GM12872 (cell line): Measurements from ENCODE around the gene RNF121.

Experiments used
- TF ChIP-seq, protein P1 (sequence below): IDR thresholded peaks from 3 replicates; pipeline ENCODE4 v1.5.1; 2011; ENCODE audit warnings: low read depth, mild to moderate bottlenecking, low read length, moderate library complexity; ENCODE audit not compliant: insufficient read depth

RNF121 gene

DNA sequence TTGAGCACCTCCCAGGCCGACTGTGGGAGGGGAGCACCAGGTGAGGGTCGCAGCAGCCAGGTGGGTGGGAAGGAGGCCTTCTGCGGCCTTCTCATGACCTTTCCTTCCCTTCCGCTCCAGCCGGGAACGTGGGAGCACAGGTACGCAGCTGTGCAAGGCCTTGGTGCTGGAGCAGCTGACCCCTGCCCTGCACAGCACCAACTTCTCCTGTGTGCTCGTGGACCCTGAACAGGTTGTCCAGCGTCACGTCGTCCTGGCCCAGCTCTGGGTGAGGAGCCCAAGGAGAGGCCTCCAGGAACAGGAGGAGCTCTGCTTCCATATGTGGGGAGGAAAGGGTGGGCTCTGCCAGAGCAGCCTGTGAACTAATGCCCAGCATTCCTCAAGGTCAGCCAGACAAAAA, 72.4 kb downstream of the RNF121 start:
- TF ChIP-seq, protein P1, sequence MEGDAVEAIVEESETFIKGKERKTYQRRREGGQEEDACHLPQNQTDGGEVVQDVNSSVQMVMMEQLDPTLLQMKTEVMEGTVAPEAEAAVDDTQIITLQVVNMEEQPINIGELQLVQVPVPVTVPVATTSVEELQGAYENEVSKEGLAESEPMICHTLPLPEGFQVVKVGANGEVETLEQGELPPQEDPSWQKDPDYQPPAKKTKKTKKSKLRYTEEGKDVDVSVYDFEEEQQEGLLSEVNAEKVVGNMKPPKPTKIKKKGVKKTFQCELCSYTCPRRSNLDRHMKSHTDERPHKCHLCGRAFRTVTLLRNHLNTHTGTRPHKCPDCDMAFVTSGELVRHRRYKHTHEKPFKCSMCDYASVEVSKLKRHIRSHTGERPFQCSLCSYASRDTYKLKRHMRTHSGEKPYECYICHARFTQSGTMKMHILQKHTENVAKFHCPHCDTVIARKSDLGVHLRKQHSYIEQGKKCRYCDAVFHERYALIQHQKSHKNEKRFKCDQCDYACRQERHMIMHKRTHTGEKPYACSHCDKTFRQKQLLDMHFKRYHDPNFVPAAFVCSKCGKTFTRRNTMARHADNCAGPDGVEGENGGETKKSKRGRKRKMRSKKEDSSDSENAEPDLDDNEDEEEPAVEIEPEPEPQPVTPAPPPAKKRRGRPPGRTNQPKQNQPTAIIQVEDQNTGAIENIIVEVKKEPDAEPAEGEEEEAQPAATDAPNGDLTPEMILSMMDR = no peak

DNA sequence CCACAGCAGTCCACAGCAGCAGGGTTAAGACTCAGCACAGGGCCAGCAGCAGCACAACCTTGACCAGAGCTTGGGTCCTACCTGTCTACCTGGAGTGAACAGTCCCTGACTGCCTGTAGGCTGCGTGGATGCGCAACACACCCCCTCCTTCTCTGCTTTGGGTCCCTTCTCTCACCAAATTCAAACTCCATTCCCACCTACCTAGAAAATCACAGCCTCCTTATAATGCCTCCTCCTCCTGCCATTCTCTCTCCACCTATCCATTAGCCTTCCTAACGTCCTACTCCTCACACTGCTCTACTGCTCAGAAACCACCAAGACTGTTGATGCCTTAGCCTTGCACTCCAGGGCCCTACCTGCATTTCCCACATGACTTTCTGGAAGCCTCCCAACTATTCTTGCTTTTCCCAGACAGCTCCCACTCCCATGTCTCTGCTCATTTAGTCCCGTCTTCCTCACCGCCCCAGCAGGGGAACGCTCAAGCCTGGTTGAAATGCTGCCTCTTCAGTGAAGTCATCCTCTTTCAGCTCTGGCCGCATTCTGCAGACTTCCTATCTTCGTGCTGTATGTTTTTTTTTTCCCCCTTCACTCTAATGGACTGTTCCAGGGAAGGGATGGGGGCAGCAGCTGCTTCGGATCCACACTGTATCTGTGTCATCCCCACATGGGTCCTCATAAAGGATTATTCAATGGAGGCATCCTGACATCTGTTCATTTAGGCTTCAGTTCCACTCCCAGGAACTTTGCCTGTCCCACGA, 73.2 kb downstream of the RNF121 start:
- TF ChIP-seq, protein P1 = no peak

DNA sequence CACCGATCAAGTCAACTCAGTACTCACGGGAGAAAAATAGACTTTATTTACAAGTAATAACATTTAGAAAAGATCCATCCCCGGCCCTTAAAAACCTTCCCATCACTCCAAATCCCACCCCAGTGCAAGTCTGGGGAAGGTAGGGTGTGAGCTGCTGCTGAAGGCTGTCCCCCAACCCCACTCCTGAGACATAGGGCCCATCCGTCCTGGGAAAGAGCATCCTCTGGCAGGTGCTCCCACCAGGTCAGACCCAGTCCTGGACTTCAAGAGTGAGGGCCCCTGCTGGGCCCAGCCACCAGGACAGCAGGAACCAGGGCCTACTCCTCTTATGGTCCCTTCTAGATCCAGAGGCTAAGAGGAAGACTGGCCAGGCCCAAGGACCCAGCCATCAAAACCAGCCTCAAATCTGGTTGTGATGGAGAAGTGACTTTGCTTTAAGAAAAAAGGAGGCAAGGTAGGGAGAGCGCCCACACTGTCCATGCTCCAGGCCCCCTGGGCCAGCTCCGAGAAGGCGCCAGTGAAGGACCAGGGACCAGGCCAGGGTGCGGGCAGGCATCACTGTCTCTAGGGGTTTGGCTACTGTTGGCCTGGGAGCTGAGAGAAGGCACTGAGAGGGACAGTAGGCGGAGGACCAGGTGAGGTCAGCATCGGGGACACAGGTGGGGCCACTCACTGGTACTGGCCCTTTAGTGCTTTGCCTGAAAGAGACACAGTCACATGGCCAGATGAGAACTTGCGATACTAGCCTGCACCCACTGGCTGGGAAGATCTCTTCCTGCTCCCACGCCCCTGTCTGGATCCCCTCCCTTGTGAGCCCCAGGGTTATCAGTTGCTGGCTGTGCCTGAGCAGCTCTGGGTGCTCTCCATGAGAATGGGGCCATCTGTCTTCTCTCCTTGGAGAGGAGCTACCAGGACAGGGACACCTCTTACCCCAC, 74.3 kb downstream of the RNF121 start:
- TF ChIP-seq, protein P1 = no peak

DNA sequence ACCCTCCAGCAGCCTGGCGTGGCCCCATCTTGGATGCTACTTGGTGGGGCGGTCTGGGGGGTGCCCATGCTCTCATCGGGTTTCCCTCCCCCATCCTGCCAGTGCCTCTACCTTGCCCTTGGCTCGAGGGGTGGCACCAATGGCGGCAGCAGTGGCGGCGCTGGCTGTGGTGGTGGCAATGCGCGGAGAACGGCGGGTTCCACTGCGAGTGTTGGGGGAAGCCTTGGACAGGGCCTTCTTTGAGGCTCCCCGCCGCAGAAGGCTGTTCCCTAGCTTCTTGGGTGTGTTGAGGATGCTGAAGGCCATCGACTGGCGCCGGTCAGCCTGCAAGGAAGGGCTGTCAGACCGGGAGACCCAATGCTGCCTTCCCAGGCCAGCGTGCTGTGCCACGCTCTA, 74.9 kb downstream of the RNF121 start:
- TF ChIP-seq, protein P1 = no peak

DNA sequence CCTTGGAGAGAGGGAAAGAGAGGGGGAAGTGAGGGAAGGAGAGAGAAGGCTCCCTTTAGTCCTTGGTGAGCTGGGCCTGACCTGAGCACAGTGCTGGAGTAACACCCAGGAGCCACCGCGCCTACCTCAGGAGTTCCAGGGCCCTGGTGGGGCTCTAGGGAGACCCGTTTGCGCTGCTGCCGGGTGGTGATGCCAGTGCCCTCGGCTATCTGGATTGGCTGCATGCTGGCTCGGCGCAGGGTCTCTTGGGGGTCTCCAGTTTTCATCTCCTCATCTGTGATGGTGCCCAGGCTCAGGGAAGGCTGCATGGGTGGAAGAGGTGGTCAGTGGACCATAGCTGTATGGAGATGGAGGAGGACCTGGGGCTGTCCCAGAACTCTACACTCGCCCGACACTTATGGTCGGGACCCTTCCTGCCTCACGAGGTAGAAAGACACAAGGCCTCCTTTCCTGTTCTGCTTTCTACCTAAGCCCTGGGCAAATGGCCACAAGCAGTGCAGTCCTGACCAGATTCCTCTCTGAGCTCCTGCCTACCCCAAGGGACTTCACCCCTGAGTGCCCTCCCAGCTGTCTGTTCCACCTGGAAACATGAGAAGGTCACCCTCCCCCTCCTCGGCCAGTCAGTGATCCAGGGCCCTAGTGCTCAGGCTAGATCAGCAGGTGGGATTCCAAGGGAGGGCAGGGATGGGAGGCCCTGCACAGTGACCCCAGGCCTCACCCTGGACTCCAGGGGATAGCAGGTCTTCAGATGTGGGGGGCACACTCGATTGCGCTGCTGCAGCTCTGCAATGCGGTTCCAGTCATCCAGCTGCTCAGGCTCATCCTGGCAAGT, 75.9 kb downstream of the RNF121 start:
- TF ChIP-seq, protein P1 = no peak

DNA sequence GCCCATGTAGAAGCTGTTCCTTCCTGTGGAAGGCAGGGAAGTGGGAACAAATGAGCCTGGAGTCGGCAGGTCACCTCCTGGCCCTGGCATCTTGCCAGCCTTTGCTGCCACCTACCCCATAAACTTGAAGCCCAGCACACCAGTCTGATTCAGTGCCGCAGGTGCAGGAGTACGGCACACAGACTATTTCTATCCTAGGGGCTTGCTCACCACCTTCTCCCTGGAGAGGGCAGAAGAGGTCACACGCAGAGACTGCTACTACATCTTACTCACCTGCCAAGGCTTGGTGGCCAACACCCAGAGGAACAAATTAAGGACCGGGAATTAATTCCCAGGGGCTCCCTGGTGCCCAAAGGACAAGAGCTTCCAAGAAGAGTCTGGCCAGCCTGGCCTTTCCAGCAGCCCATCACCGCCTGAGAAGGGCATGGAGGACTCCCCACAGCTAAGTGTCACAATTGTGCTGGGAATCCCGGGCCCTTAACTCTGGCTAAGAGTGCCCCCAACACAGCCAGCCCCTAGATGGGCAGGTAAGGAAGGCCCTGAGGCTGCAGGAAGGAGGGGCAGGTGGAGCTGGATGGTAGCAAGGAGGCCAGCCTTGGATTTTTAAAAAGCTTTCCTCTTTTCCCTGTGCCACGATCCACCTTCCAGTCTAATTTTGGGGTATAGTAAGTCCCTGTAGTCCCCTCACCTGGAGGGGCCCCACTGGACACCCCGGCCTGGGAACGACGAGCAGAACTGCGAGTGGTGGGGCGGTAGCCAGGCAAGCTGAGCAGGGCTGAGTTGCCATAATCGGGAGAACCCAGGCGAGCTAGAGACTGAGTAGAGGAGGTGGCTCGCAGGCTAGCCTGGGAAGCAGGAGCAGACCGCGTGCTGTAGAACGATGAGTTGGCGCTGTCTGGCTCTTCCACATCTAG, 76.8 kb downstream of the RNF121 start:
- TF ChIP-seq, protein P1 = no peak
